Measurements from ENCODE around the gene ARHGEF28. TPM values are rescaled to one million over a fixed set of nuclear protein-coding genes. Genes with fewer than 3 reads are reported as not detected.
A peak's percentile ranks its signal among the peaks of the same experiment; 100 is the strongest.

Gene ARHGEF28
- total RNA-seq, 1 donor from 2014 or later = 8.5 TPM

GRCh38 chr5:73952872-73953271 lies 326.9 kb downstream of the ARHGEF28 start:
- H3K9ac ChIP-seq (ENCODE audit: low read length) = no peak overlapping the region
- H3K4me3 ChIP-seq (ENCODE audit: insufficient read depth, low read depth, low read length) = no peak overlapping the region
- FAIRE-seq (no peak), DNase-seq (ENCODE audit: low read depth) (no peak)
- no peak overlapping the region for H2AFZ ChIP-seq (ENCODE audit: low read depth, low read length)
- TF ChIP-seq, protein P1, sequence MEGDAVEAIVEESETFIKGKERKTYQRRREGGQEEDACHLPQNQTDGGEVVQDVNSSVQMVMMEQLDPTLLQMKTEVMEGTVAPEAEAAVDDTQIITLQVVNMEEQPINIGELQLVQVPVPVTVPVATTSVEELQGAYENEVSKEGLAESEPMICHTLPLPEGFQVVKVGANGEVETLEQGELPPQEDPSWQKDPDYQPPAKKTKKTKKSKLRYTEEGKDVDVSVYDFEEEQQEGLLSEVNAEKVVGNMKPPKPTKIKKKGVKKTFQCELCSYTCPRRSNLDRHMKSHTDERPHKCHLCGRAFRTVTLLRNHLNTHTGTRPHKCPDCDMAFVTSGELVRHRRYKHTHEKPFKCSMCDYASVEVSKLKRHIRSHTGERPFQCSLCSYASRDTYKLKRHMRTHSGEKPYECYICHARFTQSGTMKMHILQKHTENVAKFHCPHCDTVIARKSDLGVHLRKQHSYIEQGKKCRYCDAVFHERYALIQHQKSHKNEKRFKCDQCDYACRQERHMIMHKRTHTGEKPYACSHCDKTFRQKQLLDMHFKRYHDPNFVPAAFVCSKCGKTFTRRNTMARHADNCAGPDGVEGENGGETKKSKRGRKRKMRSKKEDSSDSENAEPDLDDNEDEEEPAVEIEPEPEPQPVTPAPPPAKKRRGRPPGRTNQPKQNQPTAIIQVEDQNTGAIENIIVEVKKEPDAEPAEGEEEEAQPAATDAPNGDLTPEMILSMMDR (IDR thresholded peaks at IDR 0.05; ENCODE audit: insufficient read depth, low read depth, low read length) = no peak
- TF ChIP-seq EZH2 (IDR thresholded peaks at IDR 0.05; ENCODE audit: insufficient read depth, low read length) = no peak
- no peaks in the 10 kb centered on the region for H3K9me3 ChIP-seq (ENCODE audit: insufficient read depth, low read depth, low read length)
- H3K79me2 ChIP-seq (ENCODE audit: insufficient read depth, low read length) = no peaks in the 10 kb centered on the region
- peaks cover 39% of the 10 kb centered on the region for H3K4me1 Mint-ChIP-seq (ENCODE audit: low read depth, unreplicated experiment)
- peaks cover under 1% of the 10 kb centered on the region for H3K36me3 Mint-ChIP-seq (ENCODE audit: low read depth, unreplicated experiment)
- H3K4me1 ChIP-seq (ENCODE audit: insufficient read depth, low read length) = peaks cover 22% of the 10 kb centered on the region
- H3K27me3 Mint-ChIP-seq (ENCODE audit: low read depth, unreplicated experiment) = no peaks in the 10 kb centered on the region
- H3K27ac ChIP-seq (ENCODE audit: low read depth, low read length) = no peak overlapping the region
- H3K9me3 Mint-ChIP-seq (ENCODE audit: unreplicated experiment) = peaks cover 5% of the 10 kb centered on the region
- no peak overlapping the region for H3K27ac Mint-ChIP-seq (ENCODE audit: unreplicated experiment)
- H3K27me3 ChIP-seq (ENCODE audit: insufficient read depth, low read length) = no peaks in the 10 kb centered on the region
- no peak overlapping the region for H3K4me2 ChIP-seq (ENCODE audit: low read length)
- H3K4me3 Mint-ChIP-seq (ENCODE audit: unreplicated experiment) = no peak overlapping the region
- no peaks in the 10 kb centered on the region for H3K36me3 ChIP-seq (ENCODE audit: insufficient read depth, low read length)
- H4K20me1 ChIP-seq (ENCODE audit: insufficient read depth, low read length) = no peaks in the 10 kb centered on the region

DNA sequence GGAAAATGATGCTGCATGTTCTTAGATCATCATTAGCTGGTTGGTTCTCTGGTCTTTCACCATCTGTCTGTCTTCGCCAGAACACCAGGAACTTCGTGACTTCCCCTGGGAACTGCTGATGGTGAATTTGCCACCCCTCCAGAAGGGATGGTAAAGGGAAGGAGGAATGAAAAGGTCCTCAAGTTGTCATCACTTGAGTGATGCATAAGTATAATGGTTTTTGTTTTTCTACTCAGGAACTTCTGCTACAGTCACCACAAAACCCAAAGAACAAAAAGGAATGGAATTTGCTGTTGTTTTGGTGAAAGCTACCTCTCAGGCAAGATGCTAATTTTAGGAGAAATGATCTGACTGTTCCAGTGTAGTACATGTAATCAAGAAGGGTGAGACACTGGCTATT lies 328.4 kb downstream of the ARHGEF28 start:
- Mint-ChIP-seq H3K4me3 (ENCODE audit: unreplicated experiment) (no peak overlapping the region), H3K4me1 (ENCODE audit: low read depth, unreplicated experiment) (peaks cover 24% of the 10 kb centered on the region), H3K36me3 (ENCODE audit: low read depth, unreplicated experiment) (no peaks in the 10 kb centered on the region), H3K9me3 (ENCODE audit: unreplicated experiment) (peaks cover 6% of the 10 kb centered on the region), H3K27ac (ENCODE audit: unreplicated experiment) (no peak overlapping the region), H3K27me3 (ENCODE audit: low read depth, unreplicated experiment) (no peaks in the 10 kb centered on the region)
- DNase-seq (ENCODE audit: low read depth) (no peak), FAIRE-seq (no peak)
- Histone ChIP-seq H3K4me1 (ENCODE audit: insufficient read depth, low read length) (peaks cover 9% of the 10 kb centered on the region), H3K36me3 (ENCODE audit: insufficient read depth, low read length) (no peaks in the 10 kb centered on the region), H3K27me3 (ENCODE audit: insufficient read depth, low read length) (no peaks in the 10 kb centered on the region), H3K9ac (ENCODE audit: low read length) (no peak overlapping the region), H3K4me3 (ENCODE audit: insufficient read depth, low read depth, low read length) (no peak overlapping the region), H3K4me2 (ENCODE audit: low read length) (no peak overlapping the region), H4K20me1 (ENCODE audit: insufficient read depth, low read length) (no peaks in the 10 kb centered on the region), H2AFZ (ENCODE audit: low read depth, low read length) (no peak overlapping the region), H3K27ac (ENCODE audit: low read depth, low read length) (no peak overlapping the region), H3K79me2 (ENCODE audit: insufficient read depth, low read length) (no peaks in the 10 kb centered on the region), H3K9me3 (ENCODE audit: insufficient read depth, low read depth, low read length) (no peaks in the 10 kb centered on the region)
- TF ChIP-seq, protein P1 (IDR thresholded peaks at IDR 0.05; ENCODE audit: insufficient read depth, low read depth, low read length) = no peak
- no peak for TF ChIP-seq EZH2 (IDR thresholded peaks at IDR 0.05; ENCODE audit: insufficient read depth, low read length)

GRCh38 chr5:73955271-73955846 lies 329.4 kb downstream of the ARHGEF28 start:
- Mint-ChIP-seq H3K9me3 (ENCODE audit: unreplicated experiment) (peaks cover 4% of the 10 kb centered on the region), H3K36me3 (ENCODE audit: low read depth, unreplicated experiment) (no peaks in the 10 kb centered on the region), H3K4me3 (ENCODE audit: unreplicated experiment) (no peak overlapping the region), H3K4me1 (ENCODE audit: low read depth, unreplicated experiment) (peaks cover 16% of the 10 kb centered on the region), H3K27me3 (ENCODE audit: low read depth, unreplicated experiment) (no peaks in the 10 kb centered on the region), H3K27ac (ENCODE audit: unreplicated experiment) (no peak overlapping the region)
- Histone ChIP-seq H3K4me3 (ENCODE audit: insufficient read depth, low read depth, low read length) (no peak overlapping the region), H3K9ac (ENCODE audit: low read length) (no peak overlapping the region), H3K36me3 (ENCODE audit: insufficient read depth, low read length) (no peaks in the 10 kb centered on the region), H3K9me3 (ENCODE audit: insufficient read depth, low read depth, low read length) (no peaks in the 10 kb centered on the region), H3K4me2 (ENCODE audit: low read length) (no peak overlapping the region), H3K27ac (ENCODE audit: low read depth, low read length) (no peak overlapping the region), H3K4me1 (ENCODE audit: insufficient read depth, low read length) (peaks cover 9% of the 10 kb centered on the region), H3K79me2 (ENCODE audit: insufficient read depth, low read length) (no peaks in the 10 kb centered on the region), H3K27me3 (ENCODE audit: insufficient read depth, low read length) (no peaks in the 10 kb centered on the region), H4K20me1 (ENCODE audit: insufficient read depth, low read length) (no peaks in the 10 kb centered on the region), H2AFZ (ENCODE audit: low read depth, low read length) (no peak overlapping the region)
- no peak for TF ChIP-seq EZH2 (IDR thresholded peaks at IDR 0.05; ENCODE audit: insufficient read depth, low read length)
- TF ChIP-seq, protein P1 (IDR thresholded peaks at IDR 0.05; ENCODE audit: insufficient read depth, low read depth, low read length) = no peak
- DNase-seq (ENCODE audit: low read depth) (peak; percentile 45), FAIRE-seq (no peak)
